T-cell (primary cell): Measurements from ENCODE around the gene TMEM184A. TPM values are rescaled to one million over a fixed set of nuclear protein-coding genes. Genes with fewer than 3 reads are reported as not detected.

Source experiments
- ATAC-seq, 4 experiments: fragments of 200-7000 bp in 3 of 4; fragments of 150-1000 bp in 1 of 4; cut with Tn5 transposase; replicated peaks in 1 of 4; 1 replicate in 3 of 4; 2 replicates in 1 of 4; pipeline ENCODE4 v1.10.0; 2021; ENCODE audit warnings: moderate library complexity in 3 of 4, mild to moderate bottlenecking in 2 of 4, moderate number of reproducible peaks in 1 of 4
- CTCF ChIA-PET, 2 donors: fragments of 300-600 bp; sonication (Branson Sonifier 250); formaldehyde crosslinking; loops; one replicate each; lab custom pipeline; 2022; ENCODE audit warnings: antibody characterized with exemption in 2 of 2; lab: Charles Lee
- POLR2A ChIA-PET, 2 donors: fragments of 300-600 bp; sonication (Branson Sonifier 250); formaldehyde crosslinking; loops; one replicate each; lab custom pipeline; 2022; ENCODE audit warnings: antibody characterized with exemption in 2 of 2; lab: Charles Lee
- DNase-seq, 35 experiments: peaks; one replicate each; pipeline versions ENCODE4 v3.0.0 to v3.0.0-alpha.2; 2013 to 2023
- H3K27ac ChIP-seq: one replicate; pipeline ENCODE4 v1.5.1; 2013; ENCODE audit warnings: low read length
- H3K27me3 ChIP-seq, 2 experiments: replicated peaks in 1 of 2; 1 replicate in 1 of 2; 2 replicates in 1 of 2; pipeline versions ENCODE4 v1.6.1 to v1.7.0; 2013; ENCODE audit warnings: low read length in 1 of 2, mixed read lengths in 1 of 2; ENCODE audit not compliant: control insufficient read depth in 2 of 2, insufficient read depth in 2 of 2; ENCODE audit errors: extremely low read depth in 1 of 2
- H3K36me3 ChIP-seq, 2 donors: 1 replicate in 1 of 2; 2 replicates in 1 of 2; pipeline versions ENCODE4 v1.6.1 to v1.7.0; 2013; ENCODE audit warnings: low read length in 1 of 2; ENCODE audit not compliant: control insufficient read depth in 2 of 2, insufficient read depth in 1 of 2; ENCODE audit errors: extremely low read depth in 1 of 2
- H3K4me1 ChIP-seq, 2 experiments: 1 replicate in 1 of 2; 2 replicates in 1 of 2; pipeline versions ENCODE4 v1.6.1 to v1.7.0; 2013; ENCODE audit warnings: low read length in 2 of 2, mixed read lengths in 1 of 2; ENCODE audit not compliant: insufficient read depth in 2 of 2, control insufficient read depth in 1 of 2; ENCODE audit errors: extremely low read depth in 1 of 2
- H3K4me3 ChIP-seq, 2 donors: 1 replicate in 1 of 2; 2 replicates in 1 of 2; pipeline versions ENCODE4 v1.5.1 to v1.7.0; 2013; ENCODE audit warnings: mild to moderate bottlenecking in 2 of 2, low read length in 1 of 2, moderate library complexity in 1 of 2; ENCODE audit not compliant: control insufficient read depth in 1 of 2; ENCODE audit errors: extremely low read depth in 1 of 2
- H3K9me3 ChIP-seq: 2 replicates; pipeline ENCODE4 v1.7.0; 2013
- H3K27ac Mint-ChIP-seq, 2 donors: one replicate each; pipeline ENCODE4 v1.8.0; 2020 to 2021; ENCODE audit warnings: mild to moderate bottlenecking in 2 of 2, mixed read lengths in 2 of 2
- H3K27me3 Mint-ChIP-seq, 2 donors: one replicate each; pipeline ENCODE4 v1.8.0; 2021 to 2022; ENCODE audit warnings: mixed read lengths in 2 of 2
- H3K36me3 Mint-ChIP-seq: one replicate; pipeline ENCODE4 v1.8.0; 2021; ENCODE audit warnings: mixed read lengths
- H3K4me1 Mint-ChIP-seq, 3 donors: one replicate each; pipeline ENCODE4 v1.8.0; 2020 to 2022; ENCODE audit warnings: mixed read lengths in 3 of 3, mild to moderate bottlenecking in 1 of 3
- H3K4me3 Mint-ChIP-seq, 3 donors: one replicate each; pipeline ENCODE4 v1.8.0; 2020 to 2022; ENCODE audit warnings: mild to moderate bottlenecking in 3 of 3, mixed read lengths in 3 of 3, moderate library complexity in 3 of 3
- H3K9me3 Mint-ChIP-seq, 3 donors: one replicate each; pipeline ENCODE4 v1.8.0; 2020 to 2022; ENCODE audit warnings: mixed read lengths in 3 of 3
- WGBS: methylation state at CpG from one replicate; pipeline ENCODE4 v1.1.5; 2013; ENCODE audit warnings: missing lambda C conversion rate; ENCODE audit not compliant: insufficient coverage; 5-methylcytosine and 5-hydroxymethylcytosine counted together
- total RNA-seq, 35 experiments: library from RNA in 6 of 35; stranded (reverse) in 6 of 35; fragments of 120-200 nt in 1 of 35; gene quantifications; one replicate each; pipeline versions ENCODE4 v1.2.1 to v1.2.4 and lab custom pipeline; 2013 to 2026

TMEM184A gene
- total RNA-seq, 5 donors from 2014 or later (not counting 1 experiment from before 2014, with no cell fraction given) = 0.18 to 0.38 (median 0.33) TPM; not detected in 2

DNA sequence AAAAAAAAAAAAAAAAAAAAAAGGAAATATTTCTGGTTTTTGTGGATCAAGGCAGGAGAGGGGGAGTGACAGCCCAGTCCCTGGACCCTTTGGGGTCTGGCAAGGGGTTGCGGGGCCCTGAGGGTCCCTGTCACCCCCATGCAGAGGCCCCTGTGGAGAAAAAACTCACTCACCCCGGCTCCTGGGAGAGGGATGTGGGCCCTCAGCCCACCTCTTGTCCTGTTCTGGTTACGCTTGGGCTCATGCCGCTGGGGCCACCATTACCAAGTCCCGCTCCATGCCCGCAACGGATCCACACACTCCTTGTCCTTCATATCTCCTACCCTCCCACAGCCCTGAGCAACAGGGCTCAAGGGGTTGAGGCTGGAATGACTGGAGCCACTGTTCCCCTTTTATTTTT lies 1.0 kb upstream of the TMEM184A start:
- POLR2A ChIA-PET = no interaction called here
- Histone ChIP-seq H3K9me3 (no peaks in the 10 kb centered on the region), H3K27ac (no peak overlapping the region), H3K36me3 (peaks cover 0 to 3% of the 10 kb centered on the region in 2 donors), H3K27me3 (peaks cover 0 to 17% of the 10 kb centered on the region in 2 experiments), H3K4me1 (peaks cover 2 to 14% of the 10 kb centered on the region in 2 experiments), H3K4me3 (no peak overlapping the region)
- no peak overlapping the region for H3K27ac Mint-ChIP-seq
- CTCF ChIA-PET = no interaction called here
- no peak for DNase-seq
- no peak overlapping the region for H3K4me3 Mint-ChIP-seq
- 100% methylated on average over 2 of the region's 7 CpGs for WGBS
- no peak for ATAC-seq
- H3K4me1 Mint-ChIP-seq = peaks cover 0 to 3% (median 0%) of the 10 kb centered on the region in 3 donors
- H3K27me3 Mint-ChIP-seq = no peaks in the 10 kb centered on the region
- no peaks in the 10 kb centered on the region for H3K36me3 Mint-ChIP-seq
- no peaks in the 10 kb centered on the region for H3K9me3 Mint-ChIP-seq

DNA sequence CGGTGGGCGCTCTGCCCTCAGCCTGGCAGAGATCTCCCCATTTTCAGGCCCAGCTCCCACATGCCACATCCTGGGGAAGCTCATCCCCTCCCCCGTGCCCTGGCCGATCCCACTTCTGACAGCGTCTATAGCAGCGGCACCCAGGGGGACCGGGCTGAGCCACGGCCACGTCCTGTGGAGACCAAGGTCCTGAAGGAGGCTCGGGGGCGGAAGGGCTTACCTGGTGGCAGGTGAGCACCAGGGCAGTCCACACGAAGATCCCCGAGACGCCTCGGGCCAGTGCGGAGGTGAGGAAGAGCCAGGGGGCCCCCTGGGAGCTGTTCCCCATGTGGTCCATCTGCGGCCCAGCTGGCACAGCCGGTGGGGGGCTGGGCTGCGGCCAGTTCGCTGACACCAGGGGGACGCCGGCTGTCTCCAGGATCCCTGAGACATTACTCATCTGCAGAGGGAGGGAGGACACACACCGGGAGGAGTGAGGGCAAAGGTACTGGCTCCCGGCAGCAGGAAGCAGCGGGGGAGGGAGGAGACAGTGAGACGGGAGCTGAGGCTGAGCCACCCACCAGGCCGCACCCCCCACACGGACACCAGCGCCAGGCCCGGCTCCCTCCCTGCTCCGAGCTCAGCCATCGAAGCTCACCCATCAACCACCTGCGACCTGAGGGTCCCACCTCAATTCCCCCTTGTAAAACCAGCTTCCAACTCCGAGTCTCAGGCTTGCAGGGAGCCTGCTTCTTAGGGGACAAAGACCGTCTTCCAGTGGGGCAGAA lies 776 bp downstream of the TMEM184A start:
- Histone ChIP-seq H3K9me3 (no peaks in the 10 kb centered on the region), H3K36me3 (peaks cover 0 to 3% of the 10 kb centered on the region in 2 donors), H3K4me1 (peaks cover 2 to 14% of the 10 kb centered on the region in 2 experiments), H3K4me3 (no peak overlapping the region), H3K27ac (no peak overlapping the region), H3K27me3 (peaks cover 0 to 17% of the 10 kb centered on the region in 2 experiments)
- no peaks in the 10 kb centered on the region for H3K36me3 Mint-ChIP-seq
- H3K27ac Mint-ChIP-seq = no peak overlapping the region
- CTCF ChIA-PET = no interaction called here
- 73% methylated on average over 24 of the region's 35 CpGs for WGBS
- DNase-seq (no peak), ATAC-seq (no peak)
- H3K4me3 Mint-ChIP-seq = no peak overlapping the region
- H3K9me3 Mint-ChIP-seq = no peaks in the 10 kb centered on the region
- POLR2A ChIA-PET = no interaction called here
- peaks cover 0 to 3% (median 0%) of the 10 kb centered on the region in 3 donors for H3K4me1 Mint-ChIP-seq
- H3K27me3 Mint-ChIP-seq = no peaks in the 10 kb centered on the region

DNA sequence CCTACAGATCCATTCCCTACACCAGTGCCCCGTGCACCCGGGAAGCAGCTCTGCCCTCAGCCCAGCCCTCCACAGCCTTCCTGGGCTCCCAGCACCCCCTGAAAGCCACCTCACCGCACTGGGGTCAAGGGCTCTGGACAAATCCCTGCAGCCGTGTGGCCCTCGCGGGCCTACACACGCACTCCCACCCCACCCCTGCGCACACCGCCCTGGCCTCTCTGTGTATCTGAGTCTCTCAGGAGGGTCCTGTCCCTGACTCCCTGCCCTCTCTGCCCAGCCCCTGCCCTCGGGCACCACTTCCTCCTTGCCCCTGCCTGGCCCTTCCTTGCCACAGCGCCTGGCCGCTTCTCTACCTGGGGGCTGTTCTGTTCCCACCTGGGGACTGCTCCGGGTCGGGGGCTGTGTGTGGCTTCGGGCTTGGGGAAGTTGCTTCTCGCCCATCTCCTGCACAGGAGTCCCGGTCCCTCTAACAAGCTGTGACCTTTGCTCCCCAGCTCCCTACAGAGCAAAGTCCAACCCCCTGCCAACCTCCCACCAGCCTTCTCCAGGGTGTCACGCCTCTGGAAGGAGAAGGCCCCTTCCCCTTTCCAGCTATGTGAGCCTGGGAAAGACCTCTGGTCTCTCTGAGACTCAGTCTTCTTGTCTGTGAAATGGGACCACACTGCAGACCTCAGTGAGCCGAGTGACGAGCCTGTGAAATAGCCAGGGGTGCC lies 1.5 kb downstream of the TMEM184A start:
- Mint-ChIP-seq H3K36me3 (no peaks in the 10 kb centered on the region), H3K27me3 (no peaks in the 10 kb centered on the region), H3K27ac (no peak overlapping the region), H3K4me1 (peaks cover 0 to 3% (median 0%) of the 10 kb centered on the region in 3 donors), H3K4me3 (no peak overlapping the region), H3K9me3 (no peaks in the 10 kb centered on the region)
- Histone ChIP-seq H3K36me3 (no peaks in the 10 kb centered on the region), H3K4me1 (peaks cover 2 to 14% of the 10 kb centered on the region in 2 experiments), H3K9me3 (no peaks in the 10 kb centered on the region), H3K27ac (no peak overlapping the region), H3K4me3 (no peak overlapping the region), H3K27me3 (peaks cover 0 to 17% of the 10 kb centered on the region in 2 experiments)
- ChIA-PET CTCF (interaction anchor here in 1 of 2 donors (0.6 kb wide), 1 partner anchor 222 kb away, joined by 6 read pairs; no protein-coding TSS in a partner anchor), POLR2A (interaction anchor here in 1 of 2 donors (0.5 kb wide), 1 partner anchor 65 kb away, joined by 3 read pairs; no protein-coding TSS in a partner anchor)
- no peak for ATAC-seq
- WGBS = 74% methylated on average over 13 of the region's 20 CpGs
- DNase-seq = no peak

DNA sequence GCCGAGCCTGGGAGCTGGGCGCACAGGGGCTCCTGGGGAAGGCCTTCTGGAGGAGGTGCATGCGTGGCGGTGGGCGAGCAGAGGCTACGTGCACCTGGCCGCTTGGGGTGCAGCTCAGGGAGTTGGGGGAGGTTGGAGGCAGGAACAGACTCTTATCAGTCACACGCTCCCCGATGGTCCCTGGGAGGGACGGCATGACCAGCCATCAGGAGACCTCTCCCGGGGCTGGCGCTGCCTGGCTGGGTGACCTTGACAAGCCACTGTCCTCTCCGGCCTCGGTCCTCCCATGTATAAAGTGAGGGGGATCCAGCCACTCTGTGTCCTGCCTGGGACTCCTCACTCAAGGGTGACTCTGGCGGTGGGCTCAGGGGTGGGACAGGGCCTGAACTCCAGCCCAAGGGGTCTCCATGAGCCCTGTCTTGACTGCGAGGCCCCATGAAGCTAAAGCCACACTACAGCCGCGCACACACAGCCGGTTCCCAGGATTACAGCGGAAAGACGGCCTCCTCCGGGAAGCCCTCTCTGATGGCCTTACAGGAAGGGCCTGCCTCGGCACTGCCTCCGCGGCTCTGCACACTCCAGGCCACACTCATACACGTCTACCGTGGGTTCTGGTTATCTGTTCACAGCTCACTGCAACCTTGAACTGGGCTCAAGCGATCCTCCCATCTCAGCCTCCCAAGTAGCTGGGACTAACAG lies 2.3 kb downstream of the TMEM184A start:
- Mint-ChIP-seq H3K27ac (no peak overlapping the region), H3K4me3 (no peak overlapping the region), H3K27me3 (no peaks in the 10 kb centered on the region), H3K4me1 (peaks cover 0 to 3% (median under 1%) of the 10 kb centered on the region in 3 donors), H3K36me3 (no peaks in the 10 kb centered on the region), H3K9me3 (no peaks in the 10 kb centered on the region)
- CTCF ChIA-PET = interaction anchor here in 1 of 2 donors (0.6 kb wide), 1 partner anchor 223 kb away, joined by 6 read pairs; no protein-coding TSS in a partner anchor
- H3K4me1 ChIP-seq = peaks cover 2 to 14% of the 10 kb centered on the region in 2 experiments
- peaks cover 0 to 14% of the 10 kb centered on the region in 2 experiments for H3K27me3 ChIP-seq
- WGBS = 92% methylated on average over 26 of the region's 28 CpGs
- POLR2A ChIA-PET = no interaction called here
- H3K27ac ChIP-seq = no peak overlapping the region
- no peak for DNase-seq
- no peaks in the 10 kb centered on the region for H3K36me3 ChIP-seq
- no peak overlapping the region for H3K4me3 ChIP-seq
- no peaks in the 10 kb centered on the region for H3K9me3 ChIP-seq
- no peak for ATAC-seq

DNA sequence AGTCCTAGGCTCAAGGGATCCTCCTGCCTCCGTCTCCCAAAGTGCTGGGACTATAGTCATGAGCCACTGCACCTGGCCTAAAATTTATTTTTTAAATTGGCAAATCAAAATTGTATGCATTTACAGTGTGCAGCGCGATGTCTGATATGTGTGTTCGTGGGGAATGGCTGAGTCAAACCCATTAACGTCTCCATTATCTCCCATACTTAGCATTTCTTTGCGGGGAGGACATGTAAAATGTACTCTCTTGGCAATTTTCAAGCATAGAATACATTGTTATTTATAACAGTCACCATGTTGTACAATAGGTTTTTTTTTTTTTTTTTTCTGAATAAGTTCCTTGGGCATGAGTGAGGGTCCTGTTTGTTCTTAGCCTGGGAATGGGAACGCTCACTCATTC lies 3.8 kb downstream of the TMEM184A start:
- DNase-seq = no peak
- no peak overlapping the region for H3K4me3 Mint-ChIP-seq
- Histone ChIP-seq H3K27ac (no peak overlapping the region), H3K27me3 (peaks cover 0 to 14% of the 10 kb centered on the region in 2 experiments), H3K36me3 (no peaks in the 10 kb centered on the region), H3K9me3 (no peaks in the 10 kb centered on the region), H3K4me1 (peaks cover 2 to 14% of the 10 kb centered on the region in 2 experiments), H3K4me3 (no peak overlapping the region)
- no peak for ATAC-seq
- H3K36me3 Mint-ChIP-seq = no peaks in the 10 kb centered on the region
- ChIA-PET CTCF (no interaction called here), POLR2A (no interaction called here)
- H3K9me3 Mint-ChIP-seq = no peaks in the 10 kb centered on the region
- no CpG with 5 or more reads among the region's 7 CpGs for WGBS
- H3K27me3 Mint-ChIP-seq = no peaks in the 10 kb centered on the region
- peaks cover 0 to 7% (median 6%) of the 10 kb centered on the region in 3 donors for H3K4me1 Mint-ChIP-seq
- no peak overlapping the region for H3K27ac Mint-ChIP-seq

DNA sequence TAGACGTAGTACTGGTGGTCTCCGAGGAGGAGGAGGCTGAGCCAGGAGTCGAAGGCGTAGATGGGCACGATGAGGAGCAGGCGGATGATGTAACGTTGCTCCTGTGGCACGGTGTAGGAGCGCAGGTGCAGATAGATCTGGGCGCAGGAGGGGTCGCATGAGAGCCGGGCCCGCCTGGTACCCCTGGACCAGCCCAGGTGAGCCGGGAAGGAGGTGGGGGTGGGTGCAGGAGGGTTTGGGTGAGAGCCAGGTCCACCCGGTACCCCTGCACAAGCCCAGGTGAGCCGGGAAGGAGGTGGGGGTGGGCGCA lies 5.2 kb downstream of the TMEM184A start:
- ChIA-PET POLR2A (no interaction called here), CTCF (no interaction called here)
- DNase-seq (no peak), ATAC-seq (no peak)
- 99% methylated on average over 14 of the region's 17 CpGs for WGBS
- Mint-ChIP-seq H3K36me3 (no peaks in the 10 kb centered on the region), H3K4me1 (peaks cover 0 to 7% (median 3%) of the 10 kb centered on the region in 3 donors), H3K27ac (no peak overlapping the region), H3K9me3 (no peaks in the 10 kb centered on the region), H3K27me3 (no peaks in the 10 kb centered on the region), H3K4me3 (no peak overlapping the region)
- Histone ChIP-seq H3K4me3 (no peak overlapping the region), H3K27ac (no peak overlapping the region), H3K36me3 (peaks cover 0 to 6% of the 10 kb centered on the region in 2 donors), H3K4me1 (peaks cover 2 to 8% of the 10 kb centered on the region in 2 experiments), H3K27me3 (peaks cover 0 to 11% of the 10 kb centered on the region in 2 experiments), H3K9me3 (no peaks in the 10 kb centered on the region)
